Measurements from ENCODE around the gene PEX11A. TPM values are rescaled to one million over a fixed set of nuclear protein-coding genes. Genes with fewer than 3 reads are reported as not detected.

The PEX11A gene
- total and polyA plus RNA-seq, 2 donors (not counting 3 experiments of a cell fraction or from before 2014, with no cell fraction given), result 3.2 to 4.4 TPM

- H3K79me2 ChIP-seq (ENCODE audit: control insufficient read depth, insufficient read depth, low read length), result no peaks in the 10 kb centered on the region
- H3K4me2 ChIP-seq (ENCODE audit: insufficient read depth, low read length), result peak overlapping the region; percentile 83
- peak; percentile 68 for DNase-seq (ENCODE audit: low read depth, low spot score)
- ChIA-PET POLR2A (interaction anchor here (0.6 kb wide), 1 partner anchor 13 kb away, joined by 3 read pairs; no protein-coding TSS in a partner anchor), CTCF (interaction anchor here (0.7 to 4.6 kb wide), 7 partner anchors 9 to 558 kb away, joined by 3 to 55 read pairs (median 3); no protein-coding TSS in a partner anchor)
- dilution Hi-C loops (cut with MboI; ENCODE audit: extremely low pct_ligation_motif_present, low sequenced_read_pairs) (no loop called here), intact Hi-C loops (cut with micrococcal nuclease) (loop anchor here (1.0 kb wide), 1 partner anchor 8 kb away; the partner anchor contains the start of gene KIF7)
- H3K4me3 ChIP-seq (replicated peaks in 1 of 3; ENCODE audit: insufficient read depth in 1 of 3, low read depth in 1 of 3, low read length in 3 of 3), result peak overlapping the region in 1 of 3 experiments; percentile 20
- no TSS peak for BruUV-seq (replicated peaks)
- peaks cover 20% of the 10 kb centered on the region for H3K4me1 ChIP-seq (ENCODE audit: control insufficient read depth, extremely low read depth, insufficient read depth, low read length)
- H3K36me3 ChIP-seq (ENCODE audit: control insufficient read depth in 2 of 2, extremely low read depth in 1 of 2, insufficient read depth in 2 of 2, low read length in 2 of 2), result no peaks in the 10 kb centered on the region
- no peaks in the 10 kb centered on the region for H4K20me1 ChIP-seq (replicated peaks; ENCODE audit: control insufficient read depth, extremely low read depth, insufficient read depth, low read length)
- H3K9ac ChIP-seq (replicated peaks; ENCODE audit: extremely low read depth, insufficient read depth, low read length), result peak overlapping the region; percentile 61
- H2AFZ ChIP-seq (ENCODE audit: low read depth, low read length), result peak overlapping the region; percentile 89
- peak; percentile 98 for FAIRE-seq
- no peaks in the 10 kb centered on the region for H3K9me1 ChIP-seq (replicated peaks; ENCODE audit: control insufficient read depth, extremely low read depth, insufficient read depth, low read length)
- H3K9me3 ChIP-seq (replicated peaks; ENCODE audit: control insufficient read depth, insufficient read depth, low read length), result no peaks in the 10 kb centered on the region
- H3K27ac ChIP-seq (ENCODE audit: insufficient read depth, low read depth, low read length), result peak overlapping the region; percentile 82
- TF ChIP-seq JUN (IDR thresholded peaks at IDR 0.05; ENCODE audit: borderline replicate concordance, insufficient read depth, insufficient read length, low read depth) (no peak), POLR2AphosphoS5 (IDR thresholded peaks at IDR 0.05; ENCODE audit: insufficient read depth, low read depth, low read length) (peak; percentile 91), GATA2 (IDR thresholded peaks at IDR 0.05; ENCODE audit: insufficient read depth, insufficient read length, low read depth, low read length) (no peak), POLR2A (IDR thresholded peaks at IDR 0.05; ENCODE audit: low read depth, low read length) (peak; percentile 96), CTCF (IDR thresholded peaks at IDR 0.05; ENCODE audit: extremely low read depth in 1 of 2, insufficient read depth in 1 of 2, low read depth in 1 of 2, low read length in 2 of 2) (no peak)
- no peaks in the 10 kb centered on the region for H3K27me3 ChIP-seq (ENCODE audit: control insufficient read depth in 2 of 2, insufficient read depth in 2 of 2, low read length in 2 of 2)
These were observed 27.5 kb downstream of the PEX11A start for GRCh38 chr15:89662893-89663626.
